NT2/D1 (cell line): Measurements from ENCODE around the gene SFXN1.

Source experiments
- SUZ12 ChIP-seq: IDR thresholded peaks from 2 replicates; pipeline ENCODE4 v1.6.1; 2011; ENCODE audit not compliant: insufficient read length, insufficient read depth; ENCODE audit errors: extremely low read depth
- YY1 ChIP-seq: IDR thresholded peaks from 2 replicates; pipeline ENCODE4 v1.6.1; 2011; ENCODE audit not compliant: insufficient read length, insufficient read depth

DNA sequence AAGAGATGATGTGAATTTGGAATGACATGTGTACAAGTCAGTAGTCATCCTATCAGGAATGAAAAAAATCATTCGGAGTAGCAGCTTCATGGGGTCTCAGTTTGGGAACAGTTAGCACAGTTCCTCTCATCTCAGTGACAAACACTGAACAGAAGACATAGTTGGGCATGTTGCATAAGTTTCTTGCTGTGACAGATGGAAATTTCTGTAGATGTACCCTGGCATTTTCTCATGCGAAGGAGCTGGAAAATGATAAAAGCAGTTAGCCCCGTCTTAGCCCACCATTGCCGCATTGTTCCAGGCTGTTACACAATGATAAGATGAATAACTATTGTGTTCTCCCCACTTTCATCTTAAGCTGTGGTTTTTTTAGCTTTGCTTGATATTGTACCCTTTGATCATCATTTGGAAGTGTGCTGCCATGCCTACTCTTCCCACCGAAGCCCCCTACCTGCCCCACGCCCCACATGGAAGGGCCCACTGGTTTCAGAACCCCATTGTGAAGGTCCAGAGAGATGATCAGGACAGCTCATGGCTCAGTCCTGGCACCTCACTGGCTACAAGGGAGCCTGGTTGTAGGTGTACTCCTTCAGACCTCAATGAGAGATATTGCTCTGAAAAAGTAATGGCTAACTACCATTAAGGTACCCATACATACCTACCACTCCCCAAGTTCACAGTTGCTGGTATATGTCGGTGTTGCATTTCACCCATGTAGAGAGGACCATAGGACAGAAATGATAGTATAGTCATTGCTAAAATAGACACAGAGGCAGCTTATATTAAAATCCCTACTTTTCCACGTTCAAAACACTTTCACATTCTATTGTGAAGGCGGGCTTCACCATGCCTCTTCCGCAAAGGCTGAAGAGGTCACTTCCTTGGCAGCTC lies 38.8 kb downstream of the SFXN1 start:
- TF ChIP-seq YY1 (no peak), SUZ12 (no peak)
